ENCODE measurements around the gene GABRG3.

GABRG3 gene

GRCh38 chr15:27499719-27500118, 528.7 kb downstream of the GABRG3 start:
- DNase-seq (ENCODE audit: low read depth in 2 of 2): no peak

- no peak for DNase-seq (ENCODE audit: low read depth in 2 of 2)
Observed at GRCh38 chr15:27500206-27500605, 529.2 kb downstream of the GABRG3 start.

- no peak for DNase-seq (ENCODE audit: low read depth in 2 of 2)
Observed at GRCh38 chr15:27506752-27507151, 535.8 kb downstream of the GABRG3 start.

GRCh38 chr15:27509014-27509413, 538.0 kb downstream of the GABRG3 start:
- no peak for DNase-seq (ENCODE audit: low read depth in 2 of 2)

GRCh38 chr15:27512281-27513001, 541.5 kb downstream of the GABRG3 start:
- no peak for DNase-seq (ENCODE audit: low read depth in 2 of 2)

- DNase-seq (ENCODE audit: low read depth in 2 of 2): no peak
Observed at GRCh38 chr15:27514526-27514925, 543.5 kb downstream of the GABRG3 start.

GRCh38 chr15:27527490-27528067, 556.6 kb downstream of the GABRG3 start:
- DNase-seq (ENCODE audit: low read depth in 2 of 2): no peak

- no peak for DNase-seq (ENCODE audit: low read depth in 2 of 2)
Observed at GRCh38 chr15:27529399-27529798, 558.4 kb downstream of the GABRG3 start.

- no peak for DNase-seq (ENCODE audit: low read depth in 2 of 2)
Observed at GRCh38 chr15:27530994-27531393, 560.0 kb downstream of the GABRG3 start.

- DNase-seq (ENCODE audit: low read depth in 2 of 2): no peak
Observed at GRCh38 chr15:27532358-27532757, 561.4 kb downstream of the GABRG3 start.

GRCh38 chr15:27535445-27536129, 564.6 kb downstream of the GABRG3 start:
- DNase-seq (ENCODE audit: low read depth in 2 of 2): no peak

GRCh38 chr15:27538325-27538724, 567.3 kb downstream of the GABRG3 start:
- DNase-seq (ENCODE audit: low read depth in 2 of 2): no peak

- no peak for DNase-seq (ENCODE audit: low read depth in 2 of 2)
Observed at GRCh38 chr15:27541581-27541980, 570.6 kb downstream of the GABRG3 start.

GRCh38 chr15:27545494-27546255, 574.7 kb downstream of the GABRG3 start:
- DNase-seq (ENCODE audit: low read depth in 2 of 2): no peak

GRCh38 chr15:27549746-27550145, 578.8 kb downstream of the GABRG3 start:
- no peak for DNase-seq (ENCODE audit: low read depth in 2 of 2)

GRCh38 chr15:27550635-27551034, 579.7 kb downstream of the GABRG3 start:
- DNase-seq (ENCODE audit: low read depth in 2 of 2): no peak

GRCh38 chr15:27561816-27562215, 590.8 kb downstream of the GABRG3 start:
- DNase-seq (ENCODE audit: low read depth in 2 of 2): no peak

GRCh38 chr15:27563765-27564370, 592.9 kb downstream of the GABRG3 start:
- DNase-seq (ENCODE audit: low read depth in 2 of 2): no peak

- no peak for DNase-seq (ENCODE audit: low read depth in 2 of 2)
Observed at GRCh38 chr15:27564656-27565055, 593.7 kb downstream of the GABRG3 start.

GRCh38 chr15:27570746-27571145, 599.8 kb downstream of the GABRG3 start:
- no peak for DNase-seq (ENCODE audit: low read depth in 2 of 2)

- DNase-seq (ENCODE audit: low read depth in 2 of 2): no peak
Observed at GRCh38 chr15:27573805-27574485, 603.0 kb downstream of the GABRG3 start.
